NT2/D1 (cell line): Measurements from ENCODE around the gene KSR1.

Experiments used
- DNase-seq: peaks from one replicate; pipeline ENCODE4 v3.0.0-alpha.2; 2011; ENCODE audit warnings: low read depth, low spot score
- H3K27me3 ChIP-seq: 2 replicates; pipeline ENCODE4 v1.6.0; 2011; ENCODE audit warnings: mild to moderate bottlenecking; ENCODE audit not compliant: insufficient read length, insufficient read depth
- H3K36me3 ChIP-seq: 2 replicates; pipeline ENCODE4 v1.6.1; 2011; ENCODE audit warnings: mild to moderate bottlenecking, low read length, mixed read lengths; ENCODE audit not compliant: insufficient read depth, insufficient read length
- H3K4me1 ChIP-seq: 2 replicates; pipeline ENCODE4 v1.5.1; 2011; ENCODE audit not compliant: insufficient read depth, insufficient read length
- H3K4me3 ChIP-seq: 2 replicates; pipeline ENCODE4 v1.5.1; 2011; ENCODE audit warnings: low read depth; ENCODE audit not compliant: insufficient read length
- H3K9ac ChIP-seq: 2 replicates; pipeline ENCODE4 v1.6.0; 2011; ENCODE audit warnings: low read depth; ENCODE audit not compliant: insufficient read length
- H3K9me3 ChIP-seq: 2 replicates; pipeline ENCODE4 v1.5.1; 2011; ENCODE audit warnings: mild to moderate bottlenecking, low read length; ENCODE audit not compliant: insufficient read depth
- SUZ12 ChIP-seq: IDR thresholded peaks from 2 replicates; pipeline ENCODE4 v1.6.1; 2011; ENCODE audit not compliant: insufficient read length, insufficient read depth; ENCODE audit errors: extremely low read depth
- YY1 ChIP-seq: IDR thresholded peaks from 2 replicates; pipeline ENCODE4 v1.6.1; 2011; ENCODE audit not compliant: insufficient read length, insufficient read depth
- ZNF274 ChIP-seq: IDR thresholded peaks from 2 replicates; pipeline ENCODE4 v1.6.1; 2011; ENCODE audit warnings: mild to moderate bottlenecking, low read depth, low read length

Gene KSR1

DNA sequence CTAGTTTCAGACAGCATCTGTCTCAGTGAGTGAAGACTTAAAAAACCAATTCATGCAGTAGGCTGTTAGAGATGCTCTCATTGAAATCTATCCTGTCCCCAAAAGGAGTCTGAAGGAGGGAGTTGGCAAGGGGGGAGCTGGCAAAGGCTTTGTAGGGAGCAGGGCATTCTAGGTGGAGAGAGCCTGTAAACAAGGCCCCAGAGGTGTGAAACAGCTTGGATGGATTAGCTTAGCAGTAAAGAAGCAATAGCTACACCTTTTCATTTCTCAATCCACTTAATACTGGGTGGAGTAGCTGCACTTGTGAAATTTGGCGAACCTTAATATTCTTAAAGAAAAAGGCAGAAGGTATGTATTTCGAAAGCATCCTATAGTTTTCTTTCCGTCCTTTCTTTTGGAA, 61.8 kb downstream of the KSR1 start:
- Histone ChIP-seq H3K9ac (no peak overlapping the region), H3K9me3 (no peaks in the 10 kb centered on the region), H3K27me3 (no peaks in the 10 kb centered on the region), H3K4me1 (no peaks in the 10 kb centered on the region), H3K36me3 (no peaks in the 10 kb centered on the region), H3K4me3 (no peak overlapping the region)
- TF ChIP-seq SUZ12 (no peak), YY1 (no peak), ZNF274 (no peak)
- no peak for DNase-seq

DNA sequence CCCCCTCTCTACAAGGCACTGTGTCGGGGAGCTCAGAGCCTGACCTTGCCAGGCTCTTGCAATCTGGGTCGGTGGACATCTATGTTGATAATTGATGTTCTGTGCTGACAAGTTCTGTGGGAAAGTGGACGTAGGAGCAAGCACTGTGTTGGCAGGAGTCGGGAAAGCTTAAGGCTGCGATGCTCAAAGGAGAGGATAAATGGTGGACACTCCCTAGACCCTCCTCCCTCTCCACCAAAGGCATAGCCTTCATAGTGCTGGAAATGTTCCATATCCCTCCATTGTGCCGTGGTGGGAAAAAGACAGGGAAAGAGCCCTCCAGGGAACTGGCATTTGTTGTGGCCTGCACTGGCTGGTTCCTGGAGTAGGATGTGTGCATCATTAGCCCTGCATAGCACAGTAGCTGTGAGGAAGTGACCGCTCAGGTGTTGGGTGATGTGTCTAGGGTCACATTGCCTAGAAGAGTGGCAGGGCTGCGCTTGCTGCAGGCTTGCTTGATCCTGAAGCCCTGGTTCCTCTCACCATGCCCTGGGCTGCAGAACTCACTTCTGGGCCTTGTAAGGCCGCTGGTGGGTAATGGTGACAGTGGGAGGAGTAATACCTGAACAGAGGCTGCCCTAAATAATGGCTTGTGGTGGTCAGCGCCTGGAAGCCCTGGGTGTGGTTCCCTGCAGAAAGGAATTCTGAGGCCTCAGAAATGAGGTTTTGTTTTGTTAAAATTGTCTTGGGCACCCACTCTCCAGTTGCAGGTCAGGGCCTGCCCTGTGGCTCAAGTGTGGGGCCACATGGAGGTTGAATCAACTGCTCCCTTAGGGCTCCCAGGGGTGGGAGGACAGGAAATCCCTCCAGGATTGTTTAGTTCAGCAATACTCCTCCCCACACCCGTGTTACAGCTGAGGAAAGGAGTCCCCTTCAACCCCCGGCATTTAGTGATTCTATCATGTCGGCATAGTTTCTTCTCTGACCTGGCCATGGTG, 62.6 kb downstream of the KSR1 start:
- Histone ChIP-seq H3K9ac (no peak overlapping the region), H3K36me3 (no peaks in the 10 kb centered on the region), H3K9me3 (no peaks in the 10 kb centered on the region), H3K27me3 (no peaks in the 10 kb centered on the region), H3K4me1 (no peaks in the 10 kb centered on the region), H3K4me3 (no peak overlapping the region)
- TF ChIP-seq SUZ12 (no peak), ZNF274 (no peak), YY1 (no peak)
- no peak for DNase-seq

DNA sequence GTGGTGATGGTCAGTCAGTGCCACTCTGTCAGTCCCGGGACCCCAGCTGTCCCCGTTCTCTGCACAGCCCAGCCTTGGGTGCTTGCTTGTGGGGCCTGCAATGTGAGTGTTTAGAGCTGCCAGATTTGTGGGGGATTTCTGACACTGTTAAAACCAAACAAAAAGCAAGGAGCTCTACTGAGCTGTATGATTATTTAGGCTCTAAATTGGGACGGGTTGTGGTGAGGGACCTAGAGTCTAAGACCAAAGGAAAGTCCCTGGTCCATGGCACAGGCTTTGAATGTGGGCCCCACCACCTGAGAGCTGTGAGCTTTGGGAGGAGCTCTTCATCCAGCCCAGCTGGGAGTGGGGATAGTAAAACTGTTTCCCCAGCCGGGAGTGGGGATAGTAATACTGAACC, 63.3 kb downstream of the KSR1 start:
- TF ChIP-seq ZNF274: no peak
- no peak for TF ChIP-seq YY1
- TF ChIP-seq SUZ12: no peak
- DNase-seq: no peak
- H3K4me3 ChIP-seq: no peak overlapping the region
- no peaks in the 10 kb centered on the region for H3K36me3 ChIP-seq
- H3K4me1 ChIP-seq: no peaks in the 10 kb centered on the region
- H3K9me3 ChIP-seq: no peaks in the 10 kb centered on the region
- no peaks in the 10 kb centered on the region for H3K27me3 ChIP-seq
- no peak overlapping the region for H3K9ac ChIP-seq

DNA sequence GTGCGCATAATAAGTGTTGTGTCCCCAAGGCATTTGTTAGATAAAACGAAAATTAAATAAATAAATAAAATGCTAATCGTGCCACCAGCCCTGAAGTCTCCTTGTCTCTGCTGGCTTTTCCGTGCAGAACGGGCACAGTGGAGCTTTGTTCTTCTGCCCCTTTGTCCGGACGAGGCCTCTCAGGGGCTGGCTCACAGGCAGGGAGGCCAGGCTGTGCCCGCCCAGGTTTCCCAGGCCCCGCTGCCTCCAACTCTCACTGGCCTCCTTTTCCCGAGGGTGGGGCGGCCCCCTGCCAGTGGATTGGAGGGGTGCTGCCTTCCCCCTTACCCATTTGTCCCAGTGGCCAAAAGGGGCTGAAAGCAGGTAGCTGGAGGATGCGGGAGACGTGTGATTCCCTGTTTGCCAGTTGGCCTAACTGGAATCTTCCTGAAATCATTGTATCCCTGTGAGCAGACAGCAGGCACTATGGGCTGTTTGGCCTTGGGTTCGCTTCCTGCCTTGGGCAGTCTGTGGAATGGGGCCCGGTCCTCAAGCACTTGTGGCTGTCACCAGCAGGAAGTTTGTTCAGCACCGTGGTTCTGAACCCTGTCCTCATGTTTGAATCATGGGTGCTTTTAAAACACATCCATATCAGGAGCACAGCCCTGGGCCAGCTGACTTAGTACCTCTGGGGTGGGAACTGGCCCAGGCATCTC, 64.4 kb downstream of the KSR1 start:
- no peaks in the 10 kb centered on the region for H3K36me3 ChIP-seq
- no peaks in the 10 kb centered on the region for H3K27me3 ChIP-seq
- no peaks in the 10 kb centered on the region for H3K4me1 ChIP-seq
- no peak for DNase-seq
- no peak overlapping the region for H3K9ac ChIP-seq
- H3K9me3 ChIP-seq: no peaks in the 10 kb centered on the region
- no peak for TF ChIP-seq YY1
- TF ChIP-seq ZNF274: no peak
- TF ChIP-seq SUZ12: no peak
- no peak overlapping the region for H3K4me3 ChIP-seq

DNA sequence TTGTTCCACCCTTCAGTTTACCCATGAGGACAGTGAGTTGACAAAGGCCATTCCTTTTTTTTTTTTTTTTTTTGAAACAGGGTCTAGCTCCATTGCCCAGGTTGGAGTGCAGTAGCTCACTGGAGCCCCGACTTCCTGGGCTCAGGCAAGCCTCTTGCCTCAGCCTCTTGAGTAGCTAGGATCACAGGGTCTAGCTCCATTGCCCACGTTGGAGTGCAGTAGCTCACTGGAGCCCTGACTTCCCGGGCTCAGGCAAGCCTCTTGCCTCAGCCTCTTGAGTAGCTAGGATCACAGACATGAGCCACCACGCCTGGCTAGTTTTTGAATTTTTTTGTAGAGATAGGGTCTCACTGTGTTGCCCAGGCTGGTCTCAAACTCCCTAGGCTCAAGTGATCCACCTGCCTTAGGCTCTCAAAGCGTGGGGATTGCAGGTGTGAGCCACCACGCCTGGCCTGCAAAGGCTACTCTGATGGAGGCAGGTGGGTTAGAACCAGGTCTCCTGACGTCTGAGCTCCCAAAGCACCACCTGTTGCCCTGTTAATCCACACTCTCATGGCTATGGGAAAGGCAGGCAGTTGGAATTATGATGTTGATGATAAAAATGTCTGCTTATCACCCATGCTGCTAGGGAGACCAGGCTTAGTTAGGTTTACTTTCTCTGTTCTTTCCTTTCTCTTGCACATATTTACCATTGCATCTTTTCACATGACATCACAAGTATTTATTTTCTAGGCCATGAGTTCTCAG, 65.2 kb downstream of the KSR1 start:
- Histone ChIP-seq H3K36me3 (no peaks in the 10 kb centered on the region), H3K4me1 (peaks cover 2% of the 10 kb centered on the region), H3K9ac (no peak overlapping the region), H3K4me3 (no peak overlapping the region), H3K27me3 (no peaks in the 10 kb centered on the region), H3K9me3 (no peaks in the 10 kb centered on the region)
- no peak for TF ChIP-seq YY1
- TF ChIP-seq ZNF274: no peak
- no peak for TF ChIP-seq SUZ12
- DNase-seq: no peak

GRCh38 chr17:27522028-27522635, 65.9 kb downstream of the KSR1 start:
- no peak overlapping the region for H3K9ac ChIP-seq
- H3K4me1 ChIP-seq: peaks cover 4% of the 10 kb centered on the region
- H3K9me3 ChIP-seq: no peaks in the 10 kb centered on the region
- H3K27me3 ChIP-seq: no peaks in the 10 kb centered on the region
- no peak for DNase-seq
- no peaks in the 10 kb centered on the region for H3K36me3 ChIP-seq
- no peak for TF ChIP-seq YY1
- TF ChIP-seq ZNF274: no peak
- TF ChIP-seq SUZ12: no peak
- no peak overlapping the region for H3K4me3 ChIP-seq

GRCh38 chr17:27523712-27524111, 67.5 kb downstream of the KSR1 start:
- H3K4me3 ChIP-seq: no peak overlapping the region
- H3K9ac ChIP-seq: no peak overlapping the region
- no peaks in the 10 kb centered on the region for H3K27me3 ChIP-seq
- TF ChIP-seq ZNF274: no peak
- no peak for TF ChIP-seq YY1
- TF ChIP-seq SUZ12: no peak
- no peaks in the 10 kb centered on the region for H3K36me3 ChIP-seq
- H3K9me3 ChIP-seq: no peaks in the 10 kb centered on the region
- no peak for DNase-seq
- H3K4me1 ChIP-seq: peaks cover 4% of the 10 kb centered on the region
